ENCODE results near the gene PPP2R1B.

PPP2R1B gene

DNA sequence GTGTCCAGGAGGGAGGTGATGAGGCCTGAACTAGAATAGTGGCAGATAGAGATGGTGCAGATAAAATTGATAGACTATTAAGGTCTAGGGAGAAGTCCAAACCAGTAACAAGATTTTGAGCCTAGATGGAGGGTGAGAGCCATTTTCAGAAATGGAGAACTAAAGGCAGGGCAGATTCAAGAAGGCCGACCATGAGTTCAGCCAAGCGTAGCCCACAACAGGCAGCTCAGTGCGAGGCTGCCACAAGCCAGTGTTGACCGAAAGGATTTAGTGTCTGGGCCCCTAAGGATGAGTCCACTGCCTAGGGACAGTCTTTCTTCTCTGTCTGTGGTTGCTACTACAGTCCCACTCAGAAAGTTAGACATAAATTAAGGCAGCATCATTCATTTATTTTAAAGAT is 51.7 kb downstream of the PPP2R1B start:
- Histone ChIP-seq H3K23ac (ENCODE audit: low read length in 2 of 2) (no peak overlapping the region), H2BK120ac (ENCODE audit: low read depth, low read length) (no peak overlapping the region), H2BK5ac (ENCODE audit: low read depth, low read length, poor library complexity, severe bottlenecking) (no peak overlapping the region), H3K4me1 (ENCODE audit: control insufficient read depth, insufficient read depth, low read depth, low read length) (peaks cover 3% of the 10 kb centered on the region), H3K9ac (ENCODE audit: low read length) (no peak overlapping the region), H3K79me1 (replicated peaks; ENCODE audit: low read length, poor library complexity, severe bottlenecking) (peaks cover 5% of the 10 kb centered on the region), H4K91ac (ENCODE audit: low read length) (no peak overlapping the region), H4K8ac (ENCODE audit: low read length) (no peak overlapping the region), H3K27me3 (ENCODE audit: control insufficient read depth in 1 of 2, insufficient read depth in 1 of 2, low read length in 2 of 2) (no peaks in the 10 kb centered on the region), H2AK5ac (ENCODE audit: low read length, severe bottlenecking) (no peak overlapping the region), H3K36me3 (ENCODE audit: control insufficient read depth in 1 of 2, insufficient read depth in 2 of 2, low read depth in 1 of 2, low read length in 2 of 2) (peaks cover 17 to 55% of the 10 kb centered on the region in 2 experiments), H3K27ac (ENCODE audit: low read length, poor library complexity, severe bottlenecking) (no peak overlapping the region), H2AFZ (ENCODE audit: low read depth, low read length) (no peak overlapping the region), H3K14ac (ENCODE audit: low read length in 2 of 2) (no peak overlapping the region), H2BK15ac (ENCODE audit: low read depth, poor library complexity, severe bottlenecking) (no peak overlapping the region), H3K9me3 (ENCODE audit: control insufficient read depth, low read length) (no peaks in the 10 kb centered on the region), H3K4ac (ENCODE audit: low read depth in 1 of 2, low read length in 2 of 2) (no peak overlapping the region), H3K18ac (ENCODE audit: low read depth in 1 of 2, low read length in 2 of 2) (no peak overlapping the region), H2BK12ac (ENCODE audit: low read length in 2 of 2) (no peak overlapping the region), H3K4me3 (ENCODE audit: insufficient read depth in 1 of 2, low read depth in 1 of 2, low read length in 2 of 2) (no peak overlapping the region), H3K4me2 (ENCODE audit: low read length, poor library complexity, severe bottlenecking) (no peak overlapping the region)
- 96% methylated on average over 4 of the region's 4 CpGs for WGBS
- DNase-seq: no peak

DNA sequence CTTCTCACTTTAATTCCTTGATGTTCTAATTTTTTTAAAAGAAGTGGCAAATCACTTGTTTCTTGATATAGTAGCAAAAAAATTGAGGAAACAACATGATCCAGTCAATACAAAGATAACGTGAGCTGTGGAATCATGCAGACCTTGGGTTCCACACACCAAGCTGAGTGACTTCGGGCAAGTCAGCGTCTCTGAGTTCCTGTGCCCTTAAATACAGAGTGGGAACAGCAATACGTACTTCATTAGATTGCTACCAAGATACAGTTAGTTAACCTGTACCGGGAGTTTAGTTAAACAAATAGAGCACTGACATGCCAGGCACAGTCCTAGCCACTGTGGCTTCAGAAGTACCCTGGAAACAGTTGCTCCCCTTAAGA is 58.5 kb downstream of the PPP2R1B start:
- Histone ChIP-seq H3K9ac (ENCODE audit: low read length) (no peak overlapping the region), H3K14ac (ENCODE audit: low read length in 2 of 2) (no peak overlapping the region), H3K27me3 (ENCODE audit: control insufficient read depth in 1 of 2, insufficient read depth in 1 of 2, low read length in 2 of 2) (no peaks in the 10 kb centered on the region), H3K36me3 (ENCODE audit: control insufficient read depth in 1 of 2, insufficient read depth in 2 of 2, low read depth in 1 of 2, low read length in 2 of 2) (peaks cover 31 to 83% of the 10 kb centered on the region in 2 experiments), H3K4me1 (ENCODE audit: control insufficient read depth, insufficient read depth, low read depth, low read length) (no peaks in the 10 kb centered on the region), H2BK5ac (ENCODE audit: low read depth, low read length, poor library complexity, severe bottlenecking) (no peak overlapping the region), H3K4ac (ENCODE audit: low read depth in 1 of 2, low read length in 2 of 2) (no peak overlapping the region), H2AFZ (ENCODE audit: low read depth, low read length) (no peak overlapping the region), H2BK12ac (ENCODE audit: low read length in 2 of 2) (no peak overlapping the region), H2BK120ac (ENCODE audit: low read depth, low read length) (no peak overlapping the region), H4K91ac (ENCODE audit: low read length) (no peak overlapping the region), H3K23ac (ENCODE audit: low read length in 2 of 2) (no peak overlapping the region), H3K79me1 (replicated peaks; ENCODE audit: low read length, poor library complexity, severe bottlenecking) (peaks cover 11% of the 10 kb centered on the region), H3K9me3 (ENCODE audit: control insufficient read depth, low read length) (no peaks in the 10 kb centered on the region), H4K8ac (ENCODE audit: low read length) (no peak overlapping the region), H3K27ac (ENCODE audit: low read length, poor library complexity, severe bottlenecking) (no peak overlapping the region), H3K18ac (ENCODE audit: low read depth in 1 of 2, low read length in 2 of 2) (no peak overlapping the region), H2AK5ac (ENCODE audit: low read length, severe bottlenecking) (no peak overlapping the region), H3K4me2 (ENCODE audit: low read length, poor library complexity, severe bottlenecking) (no peak overlapping the region), H2BK15ac (ENCODE audit: low read depth, poor library complexity, severe bottlenecking) (no peak overlapping the region), H3K4me3 (ENCODE audit: insufficient read depth in 1 of 2, low read depth in 1 of 2, low read length in 2 of 2) (no peak overlapping the region)
- DNase-seq: no peak
- over 99% methylated on average over 5 of the region's 5 CpGs for WGBS

DNA sequence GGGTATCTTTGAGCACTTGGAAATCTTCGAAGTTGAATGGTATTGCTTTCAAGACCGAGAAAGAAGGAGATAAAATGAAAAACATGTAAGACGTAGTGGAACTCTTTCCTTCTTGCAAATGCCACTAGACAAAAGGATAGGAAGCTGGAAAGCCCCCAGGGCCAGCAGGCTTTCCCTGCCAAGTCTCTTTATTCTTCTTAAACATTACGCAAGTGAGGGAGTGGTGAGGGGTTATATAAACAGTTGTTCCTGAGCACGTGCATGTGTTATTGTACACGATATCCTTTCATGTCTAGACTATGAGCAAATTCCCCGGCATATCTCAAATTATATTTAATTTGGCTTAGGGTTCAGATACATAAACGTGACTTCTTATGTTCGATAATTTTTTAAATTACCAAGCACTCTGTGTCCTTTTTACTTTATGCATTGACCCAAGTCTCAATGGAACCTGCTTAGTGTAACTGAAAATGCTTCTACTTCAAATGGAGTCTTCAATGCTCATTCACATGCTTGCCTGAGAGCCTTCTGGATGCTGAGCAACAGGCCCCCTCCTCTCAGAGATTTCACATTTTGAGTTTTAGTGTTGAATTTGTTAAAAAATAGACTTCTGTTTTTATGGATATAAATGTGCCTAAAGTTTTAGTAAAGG is 59.0 kb downstream of the PPP2R1B start:
- Histone ChIP-seq H2BK15ac (ENCODE audit: low read depth, poor library complexity, severe bottlenecking) (no peak overlapping the region), H3K27ac (ENCODE audit: low read length, poor library complexity, severe bottlenecking) (no peak overlapping the region), H3K9ac (ENCODE audit: low read length) (no peak overlapping the region), H3K4me2 (ENCODE audit: low read length, poor library complexity, severe bottlenecking) (no peak overlapping the region), H3K4me1 (ENCODE audit: control insufficient read depth, insufficient read depth, low read depth, low read length) (no peaks in the 10 kb centered on the region), H2BK120ac (ENCODE audit: low read depth, low read length) (no peak overlapping the region), H3K79me1 (replicated peaks; ENCODE audit: low read length, poor library complexity, severe bottlenecking) (peaks cover 14% of the 10 kb centered on the region), H3K18ac (ENCODE audit: low read depth in 1 of 2, low read length in 2 of 2) (no peak overlapping the region), H3K4me3 (ENCODE audit: insufficient read depth in 1 of 2, low read depth in 1 of 2, low read length in 2 of 2) (no peak overlapping the region), H2BK12ac (ENCODE audit: low read length in 2 of 2) (no peak overlapping the region), H4K8ac (ENCODE audit: low read length) (no peak overlapping the region), H3K9me3 (ENCODE audit: control insufficient read depth, low read length) (no peaks in the 10 kb centered on the region), H3K27me3 (ENCODE audit: control insufficient read depth in 1 of 2, insufficient read depth in 1 of 2, low read length in 2 of 2) (no peaks in the 10 kb centered on the region), H2BK5ac (ENCODE audit: low read depth, low read length, poor library complexity, severe bottlenecking) (no peak overlapping the region), H3K4ac (ENCODE audit: low read depth in 1 of 2, low read length in 2 of 2) (no peak overlapping the region), H3K23ac (ENCODE audit: low read length in 2 of 2) (no peak overlapping the region), H3K36me3 (ENCODE audit: control insufficient read depth in 1 of 2, insufficient read depth in 2 of 2, low read depth in 1 of 2, low read length in 2 of 2) (peaks cover 32 to 83% of the 10 kb centered on the region in 2 experiments), H2AFZ (ENCODE audit: low read depth, low read length) (no peak overlapping the region), H3K14ac (ENCODE audit: low read length in 2 of 2) (no peak overlapping the region), H4K91ac (ENCODE audit: low read length) (no peak overlapping the region), H2AK5ac (ENCODE audit: low read length, severe bottlenecking) (no peak overlapping the region)
- DNase-seq: peak; percentile 66
- 84% methylated on average over 7 of the region's 9 CpGs for WGBS

DNA sequence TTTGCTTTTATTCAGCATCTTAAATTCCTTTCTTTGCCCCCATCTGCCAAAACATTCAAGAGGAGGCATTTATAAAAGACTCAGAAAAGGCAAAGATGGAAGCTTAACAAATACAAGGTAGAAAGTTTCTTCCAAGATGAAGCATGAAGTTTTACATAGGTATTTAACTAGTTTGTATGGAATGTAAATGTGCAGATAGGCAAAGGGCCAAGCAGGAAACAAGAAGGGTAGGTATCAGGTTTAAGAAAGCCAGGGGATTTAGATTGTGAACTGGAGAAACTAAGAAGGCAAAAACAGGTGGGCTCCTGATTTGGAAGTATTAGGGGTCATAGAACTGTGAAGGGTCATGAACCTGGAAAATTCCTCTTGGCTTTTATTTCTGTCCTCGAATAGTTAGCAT is 62.6 kb downstream of the PPP2R1B start:
- H3K9ac ChIP-seq (ENCODE audit: low read length): no peak overlapping the region
- no peak overlapping the region for H2BK15ac ChIP-seq (ENCODE audit: low read depth, poor library complexity, severe bottlenecking)
- 100% methylated on average over 1 of the region's 1 CpG for WGBS
- H2AFZ ChIP-seq (ENCODE audit: low read depth, low read length): no peak overlapping the region
- H3K14ac ChIP-seq (ENCODE audit: low read length in 2 of 2): no peak overlapping the region
- no peaks in the 10 kb centered on the region for H3K27me3 ChIP-seq (ENCODE audit: control insufficient read depth in 1 of 2, insufficient read depth in 1 of 2, low read length in 2 of 2)
- no peak overlapping the region for H4K8ac ChIP-seq (ENCODE audit: low read length)
- H4K91ac ChIP-seq (ENCODE audit: low read length): no peak overlapping the region
- no peak overlapping the region for H2BK5ac ChIP-seq (ENCODE audit: low read depth, low read length, poor library complexity, severe bottlenecking)
- H3K4ac ChIP-seq (ENCODE audit: low read depth in 1 of 2, low read length in 2 of 2): no peak overlapping the region
- H2BK120ac ChIP-seq (ENCODE audit: low read depth, low read length): no peak overlapping the region
- no peak overlapping the region for H3K18ac ChIP-seq (ENCODE audit: low read depth in 1 of 2, low read length in 2 of 2)
- H3K4me3 ChIP-seq (ENCODE audit: insufficient read depth in 1 of 2, low read depth in 1 of 2, low read length in 2 of 2): no peak overlapping the region
- no peaks in the 10 kb centered on the region for H3K9me3 ChIP-seq (ENCODE audit: control insufficient read depth, low read length)
- no peak overlapping the region for H3K23ac ChIP-seq (ENCODE audit: low read length in 2 of 2)
- peaks cover 19 to 63% of the 10 kb centered on the region in 2 experiments for H3K36me3 ChIP-seq (ENCODE audit: control insufficient read depth in 1 of 2, insufficient read depth in 2 of 2, low read depth in 1 of 2, low read length in 2 of 2)
- peaks cover 19% of the 10 kb centered on the region for H3K79me1 ChIP-seq (replicated peaks; ENCODE audit: low read length, poor library complexity, severe bottlenecking)
- H3K27ac ChIP-seq (ENCODE audit: low read length, poor library complexity, severe bottlenecking): no peak overlapping the region
- DNase-seq: no peak
- H3K4me2 ChIP-seq (ENCODE audit: low read length, poor library complexity, severe bottlenecking): no peak overlapping the region
- no peak overlapping the region for H2BK12ac ChIP-seq (ENCODE audit: low read length in 2 of 2)
- no peak overlapping the region for H2AK5ac ChIP-seq (ENCODE audit: low read length, severe bottlenecking)
- no peaks in the 10 kb centered on the region for H3K4me1 ChIP-seq (ENCODE audit: control insufficient read depth, insufficient read depth, low read depth, low read length)

Measured in mesenchymal stem cell (in vitro differentiated cells and primary cell).